ENCODE data around the gene ANK2.

GRCh38 chr4:113122066-113122465 lies 72.6 kb downstream of the ANK2 start:
- TF ChIP-seq GATA2 (IDR thresholded peaks at IDR 0.05; ENCODE audit: low read depth, low read length) (no peak), GATA3 (IDR thresholded peaks at IDR 0.05; ENCODE audit: low read depth, low read length) (no peak)
